ENCODE results near the gene PYGB.

Gene PYGB

DNA sequence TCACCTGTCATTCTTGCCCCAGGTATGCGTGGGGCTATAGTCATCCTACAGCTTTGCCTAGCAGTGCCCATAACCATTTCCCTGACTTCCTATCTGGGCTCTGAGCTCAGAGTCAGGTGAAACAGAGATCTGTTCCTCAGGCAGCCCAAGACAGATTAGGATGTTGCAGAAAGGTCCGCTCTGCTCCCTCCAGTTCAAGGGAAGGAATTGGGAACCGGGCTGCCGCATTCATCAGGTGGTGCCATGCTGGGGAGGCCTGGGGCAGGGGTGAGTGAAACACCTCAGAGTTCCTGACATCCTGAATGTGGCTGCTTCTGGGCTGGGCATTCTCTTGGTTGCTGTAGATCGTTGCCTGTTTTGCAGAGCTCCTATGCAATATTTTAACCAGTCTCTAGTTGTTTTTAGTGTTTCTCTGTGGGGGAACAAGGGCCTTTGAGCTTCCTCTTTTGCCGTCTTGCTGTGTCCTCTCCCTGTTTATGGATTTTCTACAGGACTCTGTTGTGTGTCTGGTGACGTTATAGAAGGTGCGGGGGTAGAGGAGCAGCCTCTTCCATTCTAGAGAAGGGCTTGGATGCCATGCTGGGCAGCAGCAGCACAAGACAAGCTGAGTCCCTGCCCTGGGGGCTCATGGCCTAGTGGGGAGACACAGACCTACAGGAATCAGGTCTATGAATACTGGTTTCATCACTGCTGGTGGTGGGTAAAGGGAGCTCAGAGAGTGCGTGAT is 43.2 kb upstream of the PYGB start:
- H3K4me3 ChIP-seq (ENCODE audit: low read depth, low read length), result no peak overlapping the region
- TF ChIP-seq, protein P1, sequence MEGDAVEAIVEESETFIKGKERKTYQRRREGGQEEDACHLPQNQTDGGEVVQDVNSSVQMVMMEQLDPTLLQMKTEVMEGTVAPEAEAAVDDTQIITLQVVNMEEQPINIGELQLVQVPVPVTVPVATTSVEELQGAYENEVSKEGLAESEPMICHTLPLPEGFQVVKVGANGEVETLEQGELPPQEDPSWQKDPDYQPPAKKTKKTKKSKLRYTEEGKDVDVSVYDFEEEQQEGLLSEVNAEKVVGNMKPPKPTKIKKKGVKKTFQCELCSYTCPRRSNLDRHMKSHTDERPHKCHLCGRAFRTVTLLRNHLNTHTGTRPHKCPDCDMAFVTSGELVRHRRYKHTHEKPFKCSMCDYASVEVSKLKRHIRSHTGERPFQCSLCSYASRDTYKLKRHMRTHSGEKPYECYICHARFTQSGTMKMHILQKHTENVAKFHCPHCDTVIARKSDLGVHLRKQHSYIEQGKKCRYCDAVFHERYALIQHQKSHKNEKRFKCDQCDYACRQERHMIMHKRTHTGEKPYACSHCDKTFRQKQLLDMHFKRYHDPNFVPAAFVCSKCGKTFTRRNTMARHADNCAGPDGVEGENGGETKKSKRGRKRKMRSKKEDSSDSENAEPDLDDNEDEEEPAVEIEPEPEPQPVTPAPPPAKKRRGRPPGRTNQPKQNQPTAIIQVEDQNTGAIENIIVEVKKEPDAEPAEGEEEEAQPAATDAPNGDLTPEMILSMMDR (IDR thresholded peaks at IDR 0.05; ENCODE audit: low read depth, low read length, missing control alignments), result no peak
- in situ Hi-C loops (cut with HindIII; ENCODE audit: low sequenced_read_pairs), result no loop called here
- DNase-seq (ENCODE audit: low read depth), result no peak

DNA sequence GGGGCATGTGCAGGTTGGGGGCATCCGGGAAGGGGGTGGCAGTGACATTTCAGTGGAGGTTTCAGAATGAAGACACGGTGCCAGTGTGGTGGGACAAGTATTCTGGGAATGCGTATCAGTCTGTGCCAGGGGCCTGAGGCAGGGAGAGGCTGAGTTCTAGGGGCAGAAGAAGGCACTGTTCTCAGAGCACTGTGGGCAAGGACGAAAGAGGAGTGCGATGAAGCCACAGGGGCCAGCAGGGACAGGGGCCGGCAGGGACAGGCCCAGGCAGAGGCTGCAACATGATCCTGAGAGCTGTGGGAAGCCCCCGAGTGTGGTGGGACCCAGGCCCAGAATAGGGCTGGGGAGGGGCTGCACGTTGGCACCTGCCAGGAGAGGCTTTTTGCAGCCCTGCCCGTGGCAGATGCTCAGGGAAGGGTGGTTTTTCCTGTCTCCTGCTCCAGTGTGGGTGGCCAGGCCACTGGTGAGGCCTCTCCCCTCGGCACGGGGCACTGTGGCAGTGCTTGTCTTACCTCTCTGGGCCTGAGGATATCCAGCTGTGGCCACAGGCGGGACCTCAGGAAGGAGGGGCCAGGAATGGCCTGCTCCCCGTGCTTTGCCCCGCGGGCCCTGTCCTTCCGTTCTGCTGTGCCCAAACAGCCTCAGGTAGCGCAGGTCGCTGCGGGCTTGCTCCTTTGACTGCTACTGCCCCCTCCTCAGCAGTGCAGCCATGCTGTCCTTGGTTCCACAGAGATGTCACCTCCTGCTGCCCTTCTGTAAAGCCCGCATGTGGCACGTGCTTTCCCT is 42.4 kb upstream of the PYGB start:
- H3K4me3 ChIP-seq (ENCODE audit: low read depth, low read length), result no peak overlapping the region
- no peak for DNase-seq (ENCODE audit: low read depth)
- in situ Hi-C loops (cut with HindIII; ENCODE audit: low sequenced_read_pairs), result no loop called here
- TF ChIP-seq, protein P1 (IDR thresholded peaks at IDR 0.05; ENCODE audit: low read depth, low read length, missing control alignments), result no peak

DNA sequence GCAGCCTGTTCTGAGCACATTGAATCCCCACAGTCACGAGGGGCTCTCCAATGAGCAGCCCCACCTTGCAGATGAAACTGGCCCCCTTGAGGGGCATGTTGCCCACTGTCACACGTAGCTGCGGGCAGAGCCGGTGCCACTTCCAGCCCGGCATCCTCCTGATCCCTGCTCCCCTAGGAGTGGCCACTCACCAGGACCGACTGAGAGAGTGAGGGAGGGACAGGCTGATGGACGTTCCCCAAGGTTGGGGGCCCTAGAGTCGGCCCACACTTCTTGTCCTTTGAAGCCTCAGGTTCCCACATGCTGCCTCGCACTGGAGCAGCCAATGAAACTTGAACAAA is 41.9 kb upstream of the PYGB start:
- no peak for DNase-seq (ENCODE audit: low read depth)
- in situ Hi-C loops (cut with HindIII; ENCODE audit: low sequenced_read_pairs), result no loop called here
- no peak overlapping the region for H3K4me3 ChIP-seq (ENCODE audit: low read depth, low read length)
- TF ChIP-seq, protein P1 (IDR thresholded peaks at IDR 0.05; ENCODE audit: low read depth, low read length, missing control alignments), result no peak

DNA sequence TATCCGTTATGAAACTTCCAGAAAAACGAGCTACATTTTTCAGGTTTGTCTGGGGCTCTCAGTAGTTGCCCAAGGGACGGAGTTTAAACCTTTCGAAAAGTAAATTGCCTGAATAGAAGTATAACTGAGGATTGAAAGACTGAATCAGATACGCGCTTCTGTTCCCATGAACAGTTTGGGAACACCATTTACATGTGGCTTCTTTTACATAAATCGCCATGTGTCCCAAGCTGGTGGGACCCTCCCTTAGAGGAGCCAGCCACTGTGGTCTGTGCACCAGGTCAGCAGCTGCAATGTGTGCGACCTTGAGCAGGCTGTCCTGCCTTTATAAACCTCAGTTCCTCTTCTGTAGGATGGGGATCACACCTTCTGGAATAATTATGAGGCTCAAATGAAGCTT is 41.3 kb upstream of the PYGB start:
- in situ Hi-C loops (cut with HindIII; ENCODE audit: low sequenced_read_pairs), result no loop called here
- no peak for DNase-seq (ENCODE audit: low read depth)
- TF ChIP-seq, protein P1 (IDR thresholded peaks at IDR 0.05; ENCODE audit: low read depth, low read length, missing control alignments), result no peak
- no peak overlapping the region for H3K4me3 ChIP-seq (ENCODE audit: low read depth, low read length)

DNA sequence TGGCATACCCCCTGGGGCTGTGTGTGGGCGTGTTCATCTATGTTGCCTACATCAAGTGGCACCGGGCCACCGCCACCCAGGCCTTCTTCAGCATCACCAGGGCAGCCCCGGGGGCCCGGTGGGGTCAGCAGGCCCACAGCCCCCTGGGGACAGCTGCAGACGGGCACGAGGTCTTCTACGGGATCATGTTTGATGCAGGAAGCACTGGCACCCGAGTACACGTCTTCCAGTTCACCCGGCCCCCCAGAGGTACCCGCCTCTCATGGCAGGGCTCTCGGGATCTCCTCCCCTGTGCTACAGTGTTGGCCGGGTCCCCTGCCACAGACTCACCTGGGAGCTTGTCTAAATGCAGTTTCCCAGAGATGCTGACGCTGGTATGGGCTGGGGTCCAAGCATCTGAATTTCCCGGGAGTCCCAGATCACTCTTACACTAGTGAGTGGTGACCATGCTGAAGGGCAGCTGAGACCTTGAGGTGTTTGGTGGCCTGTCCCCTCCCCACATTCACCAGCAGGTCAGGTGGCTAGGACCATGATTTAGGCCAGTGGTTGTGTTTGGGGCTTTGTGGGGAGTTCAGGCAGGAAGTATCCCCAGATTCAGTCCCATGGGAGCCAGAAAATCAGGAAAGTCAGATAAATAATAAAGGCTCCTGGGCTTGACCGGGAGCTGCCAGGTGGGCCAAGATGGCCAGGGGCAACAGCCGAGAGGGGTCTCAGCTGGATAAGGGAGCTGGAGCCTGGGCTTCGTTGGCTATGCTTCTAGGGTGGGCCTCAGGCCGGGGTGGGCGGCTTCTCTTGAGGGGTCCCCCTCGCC is 40.5 kb upstream of the PYGB start:
- in situ Hi-C loops (cut with HindIII; ENCODE audit: low sequenced_read_pairs), result no loop called here
- TF ChIP-seq, protein P1 (IDR thresholded peaks at IDR 0.05; ENCODE audit: low read depth, low read length, missing control alignments), result no peak
- H3K4me3 ChIP-seq (ENCODE audit: low read depth, low read length), result no peak overlapping the region
- DNase-seq (ENCODE audit: low read depth), result no peak

DNA sequence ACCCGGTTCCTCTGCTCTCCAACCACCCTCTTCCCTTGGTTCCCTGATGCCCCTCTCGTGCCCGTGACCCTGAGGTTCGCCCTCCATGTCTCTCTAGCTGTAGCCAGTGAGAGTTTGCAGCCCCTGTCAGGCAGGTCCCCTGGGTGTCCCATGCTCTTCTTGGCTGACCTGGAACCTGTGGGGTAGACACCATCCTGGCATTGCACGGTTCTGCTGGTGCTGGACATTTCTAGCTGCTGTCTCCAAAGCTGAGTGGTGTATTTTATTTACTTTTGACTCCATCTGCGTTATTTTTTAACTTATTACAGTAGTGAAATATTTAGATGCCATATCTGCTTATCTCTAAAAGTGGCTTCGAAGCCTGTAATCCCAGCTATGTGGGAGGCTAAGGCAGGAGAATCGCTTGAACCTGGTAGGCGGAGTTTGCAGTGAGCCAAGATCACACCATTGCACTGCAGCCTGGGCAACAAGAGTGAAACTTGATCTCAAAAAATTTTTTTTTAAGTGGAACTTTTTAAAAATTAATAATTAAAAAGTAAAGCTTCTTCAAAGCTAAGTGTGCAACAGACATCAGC is 39.8 kb upstream of the PYGB start:
- TF ChIP-seq, protein P1 (IDR thresholded peaks at IDR 0.05; ENCODE audit: low read depth, low read length, missing control alignments), result no peak
- H3K4me3 ChIP-seq (ENCODE audit: low read depth, low read length), result no peak overlapping the region
- no peak for DNase-seq (ENCODE audit: low read depth)
- in situ Hi-C loops (cut with HindIII; ENCODE audit: low sequenced_read_pairs), result no loop called here
